HEK293 (cell line): ENCODE measurements around the gene CLTC.
A peak's percentile ranks its signal among the peaks of the same experiment; 100 is the strongest.

Experiments
- CTCF ChIA-PET: fragments of 350-600 bp; formaldehyde crosslinking; extraction: SDS; loops from one replicate; lab custom pipeline; 2021; ENCODE audit warnings: antibody characterized with exemption; lab: Yijun Ruan, JAX
- POLR2A ChIA-PET: fragments of 300-600 bp; formaldehyde crosslinking; extraction: SDS; loops from one replicate; lab custom pipeline; 2020; ENCODE audit warnings: antibody characterized with exemption, inconsistent platforms; lab: Yijun Ruan, JAX
- H3K27ac ChIP-seq: fragments of 200-500 bp; sonication (Bioruptor generic); 2 replicates; pipeline ENCODE4 v1.5.1; 2014; ENCODE audit warnings: low read depth, low read length, control low read depth, inconsistent platforms; ENCODE audit errors: extremely low read depth
- H3K36me3 ChIP-seq, 2 experiments: fragments of 200-500 bp in 1 of 2; sonication (Bioruptor generic) in 1 of 2; 1 replicate in 1 of 2; 2 replicates in 1 of 2; pipeline ENCODE4 v1.5.1; 2014 to 2017; ENCODE audit warnings: inconsistent platforms in 2 of 2, low read length in 2 of 2; ENCODE audit not compliant: control insufficient read depth in 2 of 2, insufficient read depth in 1 of 2
- H3K4me1 ChIP-seq: fragments of 200-500 bp; sonication (Bioruptor generic); 2 replicates; pipeline ENCODE4 v1.5.1; 2014; ENCODE audit warnings: mild to moderate bottlenecking, low read length, inconsistent platforms; ENCODE audit not compliant: control insufficient read depth, insufficient read depth
- H3K4me3 ChIP-seq: 2 replicates; pipeline ENCODE4 v1.5.1; 2011; ENCODE audit warnings: low read depth, mild to moderate bottlenecking, control low read depth, low read length, moderate library complexity
- H3K9me3 ChIP-seq: fragments of 200-500 bp; sonication (Bioruptor generic); 2 replicates; pipeline ENCODE4 v1.5.1; 2014; ENCODE audit warnings: low read depth, low read length, inconsistent platforms; ENCODE audit not compliant: control insufficient read depth, insufficient read depth
- BCL11A ChIP-seq: fragments of 450-650 bp; formaldehyde crosslinking; IDR thresholded peaks from 2 replicates; pipeline ENCODE4 v1.5.1; 2016; ENCODE audit warnings: low read depth, missing biosample characterization, missing genetic modification characterization
- GFI1B ChIP-seq: fragments of 450-650 bp; formaldehyde crosslinking; IDR thresholded peaks from 2 replicates; pipeline ENCODE4 v1.5.1; 2016; ENCODE audit warnings: missing biosample characterization, missing genetic modification characterization
- HOXA7 ChIP-seq: sonication (generic); formaldehyde crosslinking; IDR thresholded peaks from 2 replicates; pipeline ENCODE4 v1.8.1; 2022; ENCODE audit warnings: missing genetic modification reagents, borderline replicate concordance
- MZF1 ChIP-seq: fragments of 450-650 bp; formaldehyde crosslinking; IDR thresholded peaks from 2 replicates; pipeline ENCODE4 v1.5.1; 2017; ENCODE audit warnings: missing biosample characterization, missing genetic modification characterization, borderline replicate concordance
- OSR2 ChIP-seq: fragments of 450-650 bp; formaldehyde crosslinking; IDR thresholded peaks from 2 replicates; pipeline ENCODE4 v1.5.1; 2016; ENCODE audit warnings: missing biosample characterization, missing genetic modification characterization
- OVOL3 ChIP-seq: fragments of 450-650 bp; formaldehyde crosslinking; IDR thresholded peaks from 2 replicates; pipeline ENCODE4 v1.5.1; 2016; ENCODE audit warnings: missing biosample characterization, missing genetic modification characterization
- SCRT2 ChIP-seq: fragments of 450-650 bp; formaldehyde crosslinking; IDR thresholded peaks from 2 replicates; pipeline ENCODE4 v1.5.1; 2016; ENCODE audit warnings: missing biosample characterization, missing genetic modification characterization
- TRIM28 ChIP-seq: IDR thresholded peaks from 2 replicates; pipeline ENCODE4 v1.6.1; 2011; ENCODE audit warnings: low read length, control low read depth, borderline replicate concordance
- WT1 ChIP-seq: fragments of 450-650 bp; formaldehyde crosslinking; IDR thresholded peaks from 2 replicates; pipeline ENCODE4 v1.5.1; 2016; ENCODE audit warnings: missing biosample characterization, missing genetic modification characterization
- ZBTB1 ChIP-seq: fragments of 450-650 bp; formaldehyde crosslinking; IDR thresholded peaks from 2 replicates; pipeline ENCODE4 v1.5.1; 2016; ENCODE audit warnings: missing biosample characterization, missing genetic modification characterization
- ZBTB17 ChIP-seq: fragments of 450-650 bp; formaldehyde crosslinking; IDR thresholded peaks from 2 replicates; pipeline ENCODE4 v1.5.1; 2016; ENCODE audit warnings: missing biosample characterization, missing genetic modification characterization
- ZNF501 ChIP-seq: fragments of 450-650 bp; formaldehyde crosslinking; IDR thresholded peaks from 2 replicates; pipeline ENCODE4 v1.5.1; 2016; ENCODE audit warnings: missing biosample characterization, missing genetic modification characterization
- ZNF549 ChIP-seq: fragments of 450-650 bp; IDR thresholded peaks from 2 replicates; pipeline ENCODE4 v1.5.1; 2018; ENCODE audit warnings: missing biosample characterization, missing genetic modification characterization, mild to moderate bottlenecking, inconsistent platforms, moderate library complexity
- ZNF558 ChIP-seq: fragments of 450-650 bp; formaldehyde crosslinking; IDR thresholded peaks from 2 replicates; pipeline ENCODE4 v1.5.1; 2016; ENCODE audit warnings: missing biosample characterization, missing genetic modification characterization
- ZNF623 ChIP-seq: fragments of 450-650 bp; formaldehyde crosslinking; IDR thresholded peaks from 2 replicates; pipeline ENCODE4 v1.5.1; 2016; ENCODE audit warnings: missing biosample characterization, missing genetic modification characterization
- ZNF843 ChIP-seq: fragments of 450-650 bp; formaldehyde crosslinking; IDR thresholded peaks from 2 replicates; pipeline ENCODE4 v1.5.1; 2016; ENCODE audit warnings: missing biosample characterization, missing genetic modification characterization
- ZXDB ChIP-seq: fragments of 450-650 bp; formaldehyde crosslinking; IDR thresholded peaks from 2 replicates; pipeline ENCODE4 v1.5.1; 2016; ENCODE audit warnings: missing biosample characterization, missing genetic modification characterization
- TF ChIP-seq, protein P1 (sequence below): fragments of 450-650 bp; formaldehyde crosslinking; IDR thresholded peaks from 2 replicates; pipeline ENCODE4 v1.5.1; 2016; ENCODE audit warnings: missing biosample characterization, missing genetic modification characterization
- TF ChIP-seq, protein P2 (sequence below): sonication (generic); formaldehyde crosslinking; IDR thresholded peaks from 2 replicates; pipeline ENCODE4 v1.8.1; 2022; ENCODE audit warnings: mild to moderate bottlenecking, moderate library complexity, missing genetic modification reagents
- TF ChIP-seq, protein P3 (sequence below): fragments of 450-650 bp; IDR thresholded peaks from 2 replicates; pipeline ENCODE4 v1.5.1; 2018; ENCODE audit warnings: missing biosample characterization, mild to moderate bottlenecking, missing genetic modification characterization
- TF ChIP-seq, protein P4 (sequence below): fragments of 450-650 bp; formaldehyde crosslinking; IDR thresholded peaks from 2 replicates; pipeline ENCODE4 v1.5.1; 2016; ENCODE audit warnings: missing biosample characterization, missing genetic modification characterization, borderline replicate concordance
- TF ChIP-seq, protein P5 (sequence below): fragments of 450-650 bp; formaldehyde crosslinking; IDR thresholded peaks from 2 replicates; pipeline ENCODE4 v1.5.0; 2017; ENCODE audit warnings: missing biosample characterization, missing genetic modification characterization, borderline replicate concordance
- TF ChIP-seq, protein P6 (sequence below): fragments of 450-650 bp; formaldehyde crosslinking; IDR thresholded peaks from 2 replicates; pipeline ENCODE4 v1.5.1; 2017; ENCODE audit warnings: missing biosample characterization, missing genetic modification characterization
- TF ChIP-seq, protein P7 (sequence below): fragments of 450-650 bp; formaldehyde crosslinking; IDR thresholded peaks from 2 replicates; pipeline ENCODE4 v1.5.1; 2016; ENCODE audit warnings: missing biosample characterization, missing genetic modification characterization, borderline replicate concordance

CLTC gene

DNA sequence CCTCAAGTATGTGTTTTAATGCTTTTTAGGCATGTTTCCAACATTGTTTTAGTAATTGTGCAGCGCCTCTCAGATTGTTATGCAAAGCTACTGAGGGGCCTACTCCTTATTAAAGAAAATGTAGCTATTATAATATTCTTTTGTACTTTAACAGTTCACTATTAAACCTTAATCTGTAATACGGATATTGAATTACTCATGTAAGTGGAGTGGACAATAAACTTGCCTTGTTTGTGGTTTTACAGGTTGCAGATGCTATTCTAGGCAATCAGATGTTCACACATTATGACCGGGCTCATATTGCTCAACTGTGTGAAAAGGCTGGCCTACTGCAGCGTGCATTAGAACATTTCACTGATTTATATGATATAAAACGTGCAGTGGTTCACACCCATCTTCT is 46.5 kb downstream of the CLTC start:
- Histone ChIP-seq H3K4me3 (no peak overlapping the region), H3K27ac (no peak overlapping the region), H3K36me3 (peaks cover 91 to 97% of the 10 kb centered on the region in 2 experiments), H3K4me1 (no peaks in the 10 kb centered on the region), H3K9me3 (no peaks in the 10 kb centered on the region)
- POLR2A ChIA-PET: no interaction called here
- CTCF ChIA-PET: no interaction called here
- TF ChIP-seq, protein P1, sequence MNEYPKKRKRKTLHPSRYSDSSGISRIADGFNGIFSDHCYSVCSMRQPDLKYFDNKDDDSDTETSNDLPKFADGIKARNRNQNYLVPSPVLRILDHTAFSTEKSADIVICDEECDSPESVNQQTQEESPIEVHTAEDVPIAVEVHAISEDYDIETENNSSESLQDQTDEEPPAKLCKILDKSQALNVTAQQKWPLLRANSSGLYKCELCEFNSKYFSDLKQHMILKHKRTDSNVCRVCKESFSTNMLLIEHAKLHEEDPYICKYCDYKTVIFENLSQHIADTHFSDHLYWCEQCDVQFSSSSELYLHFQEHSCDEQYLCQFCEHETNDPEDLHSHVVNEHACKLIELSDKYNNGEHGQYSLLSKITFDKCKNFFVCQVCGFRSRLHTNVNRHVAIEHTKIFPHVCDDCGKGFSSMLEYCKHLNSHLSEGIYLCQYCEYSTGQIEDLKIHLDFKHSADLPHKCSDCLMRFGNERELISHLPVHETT: no peak
- TF ChIP-seq, protein P2, sequence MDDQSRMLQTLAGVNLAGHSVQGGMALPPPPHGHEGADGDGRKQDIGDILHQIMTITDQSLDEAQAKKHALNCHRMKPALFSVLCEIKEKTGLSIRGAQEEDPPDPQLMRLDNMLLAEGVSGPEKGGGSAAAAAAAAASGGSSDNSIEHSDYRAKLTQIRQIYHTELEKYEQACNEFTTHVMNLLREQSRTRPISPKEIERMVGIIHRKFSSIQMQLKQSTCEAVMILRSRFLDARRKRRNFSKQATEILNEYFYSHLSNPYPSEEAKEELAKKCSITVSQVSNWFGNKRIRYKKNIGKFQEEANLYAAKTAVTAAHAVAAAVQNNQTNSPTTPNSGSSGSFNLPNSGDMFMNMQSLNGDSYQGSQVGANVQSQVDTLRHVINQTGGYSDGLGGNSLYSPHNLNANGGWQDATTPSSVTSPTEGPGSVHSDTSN: no peak
- TF ChIP-seq MZF1 (no peak), ZNF558 (no peak), ZXDB (peak; percentile 63), ZNF501 (tag by site-specific recombination) (peak; percentile 40; the same call in 1 of the 2 replicates), HOXA7 (CRISPR knock-in tag) (no peak), BCL11A (tag by site-specific recombination) (0 out of 2 replicates have a peak, but pooled peaks have one; percentile 30), ZBTB1 (no peak), OVOL3 (0 out of 2 replicates have a peak, but pooled peaks have one; percentile 61), ZBTB17 (tag by site-specific recombination) (peak; percentile 34; the same call in 1 of the 2 replicates), ZNF623 (tag by site-specific recombination) (no peak), WT1 (tag by site-specific recombination) (peak; percentile 48; the same call in 1 of the 2 replicates), TRIM28 (no peak), GFI1B (no peak), ZNF843 (tag by site-specific recombination) (peak; percentile 89), SCRT2 (tag by site-specific recombination) (peak; percentile 47), ZNF549 (tag by site-specific recombination) (peak; percentile 80), OSR2 (tag by site-specific recombination) (peak; percentile 95)
- TF ChIP-seq, protein P3, sequence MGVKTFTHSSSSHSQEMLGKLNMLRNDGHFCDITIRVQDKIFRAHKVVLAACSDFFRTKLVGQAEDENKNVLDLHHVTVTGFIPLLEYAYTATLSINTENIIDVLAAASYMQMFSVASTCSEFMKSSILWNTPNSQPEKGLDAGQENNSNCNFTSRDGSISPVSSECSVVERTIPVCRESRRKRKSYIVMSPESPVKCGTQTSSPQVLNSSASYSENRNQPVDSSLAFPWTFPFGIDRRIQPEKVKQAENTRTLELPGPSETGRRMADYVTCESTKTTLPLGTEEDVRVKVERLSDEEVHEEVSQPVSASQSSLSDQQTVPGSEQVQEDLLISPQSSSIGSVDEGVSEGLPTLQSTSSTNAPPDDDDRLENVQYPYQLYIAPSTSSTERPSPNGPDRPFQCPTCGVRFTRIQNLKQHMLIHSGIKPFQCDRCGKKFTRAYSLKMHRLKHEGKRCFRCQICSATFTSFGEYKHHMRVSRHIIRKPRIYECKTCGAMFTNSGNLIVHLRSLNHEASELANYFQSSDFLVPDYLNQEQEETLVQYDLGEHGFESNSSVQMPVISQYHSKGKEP (tag by site-specific recombination): peak; percentile 93
- TF ChIP-seq, protein P4, sequence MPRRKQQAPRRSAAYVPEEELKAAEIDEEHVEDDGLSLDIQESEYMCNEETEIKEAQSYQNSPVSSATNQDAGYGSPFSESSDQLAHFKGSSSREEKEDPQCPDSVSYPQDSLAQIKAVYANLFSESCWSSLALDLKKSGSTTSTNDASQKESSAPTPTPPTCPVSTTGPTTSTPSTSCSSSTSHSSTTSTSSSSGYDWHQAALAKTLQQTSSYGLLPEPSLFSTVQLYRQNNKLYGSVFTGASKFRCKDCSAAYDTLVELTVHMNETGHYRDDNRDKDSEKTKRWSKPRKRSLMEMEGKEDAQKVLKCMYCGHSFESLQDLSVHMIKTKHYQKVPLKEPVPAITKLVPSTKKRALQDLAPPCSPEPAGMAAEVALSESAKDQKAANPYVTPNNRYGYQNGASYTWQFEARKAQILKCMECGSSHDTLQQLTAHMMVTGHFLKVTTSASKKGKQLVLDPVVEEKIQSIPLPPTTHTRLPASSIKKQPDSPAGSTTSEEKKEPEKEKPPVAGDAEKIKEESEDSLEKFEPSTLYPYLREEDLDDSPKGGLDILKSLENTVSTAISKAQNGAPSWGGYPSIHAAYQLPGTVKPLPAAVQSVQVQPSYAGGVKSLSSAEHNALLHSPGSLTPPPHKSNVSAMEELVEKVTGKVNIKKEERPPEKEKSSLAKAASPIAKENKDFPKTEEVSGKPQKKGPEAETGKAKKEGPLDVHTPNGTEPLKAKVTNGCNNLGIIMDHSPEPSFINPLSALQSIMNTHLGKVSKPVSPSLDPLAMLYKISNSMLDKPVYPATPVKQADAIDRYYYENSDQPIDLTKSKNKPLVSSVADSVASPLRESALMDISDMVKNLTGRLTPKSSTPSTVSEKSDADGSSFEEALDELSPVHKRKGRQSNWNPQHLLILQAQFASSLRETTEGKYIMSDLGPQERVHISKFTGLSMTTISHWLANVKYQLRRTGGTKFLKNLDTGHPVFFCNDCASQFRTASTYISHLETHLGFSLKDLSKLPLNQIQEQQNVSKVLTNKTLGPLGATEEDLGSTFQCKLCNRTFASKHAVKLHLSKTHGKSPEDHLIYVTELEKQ: 0 out of 2 replicates have a peak, but pooled peaks have one; percentile 63
- TF ChIP-seq, protein P5, sequence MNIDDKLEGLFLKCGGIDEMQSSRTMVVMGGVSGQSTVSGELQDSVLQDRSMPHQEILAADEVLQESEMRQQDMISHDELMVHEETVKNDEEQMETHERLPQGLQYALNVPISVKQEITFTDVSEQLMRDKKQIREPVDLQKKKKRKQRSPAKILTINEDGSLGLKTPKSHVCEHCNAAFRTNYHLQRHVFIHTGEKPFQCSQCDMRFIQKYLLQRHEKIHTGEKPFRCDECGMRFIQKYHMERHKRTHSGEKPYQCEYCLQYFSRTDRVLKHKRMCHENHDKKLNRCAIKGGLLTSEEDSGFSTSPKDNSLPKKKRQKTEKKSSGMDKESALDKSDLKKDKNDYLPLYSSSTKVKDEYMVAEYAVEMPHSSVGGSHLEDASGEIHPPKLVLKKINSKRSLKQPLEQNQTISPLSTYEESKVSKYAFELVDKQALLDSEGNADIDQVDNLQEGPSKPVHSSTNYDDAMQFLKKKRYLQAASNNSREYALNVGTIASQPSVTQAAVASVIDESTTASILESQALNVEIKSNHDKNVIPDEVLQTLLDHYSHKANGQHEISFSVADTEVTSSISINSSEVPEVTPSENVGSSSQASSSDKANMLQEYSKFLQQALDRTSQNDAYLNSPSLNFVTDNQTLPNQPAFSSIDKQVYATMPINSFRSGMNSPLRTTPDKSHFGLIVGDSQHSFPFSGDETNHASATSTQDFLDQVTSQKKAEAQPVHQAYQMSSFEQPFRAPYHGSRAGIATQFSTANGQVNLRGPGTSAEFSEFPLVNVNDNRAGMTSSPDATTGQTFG (tag by site-specific recombination): no peak
- TF ChIP-seq, protein P6, sequence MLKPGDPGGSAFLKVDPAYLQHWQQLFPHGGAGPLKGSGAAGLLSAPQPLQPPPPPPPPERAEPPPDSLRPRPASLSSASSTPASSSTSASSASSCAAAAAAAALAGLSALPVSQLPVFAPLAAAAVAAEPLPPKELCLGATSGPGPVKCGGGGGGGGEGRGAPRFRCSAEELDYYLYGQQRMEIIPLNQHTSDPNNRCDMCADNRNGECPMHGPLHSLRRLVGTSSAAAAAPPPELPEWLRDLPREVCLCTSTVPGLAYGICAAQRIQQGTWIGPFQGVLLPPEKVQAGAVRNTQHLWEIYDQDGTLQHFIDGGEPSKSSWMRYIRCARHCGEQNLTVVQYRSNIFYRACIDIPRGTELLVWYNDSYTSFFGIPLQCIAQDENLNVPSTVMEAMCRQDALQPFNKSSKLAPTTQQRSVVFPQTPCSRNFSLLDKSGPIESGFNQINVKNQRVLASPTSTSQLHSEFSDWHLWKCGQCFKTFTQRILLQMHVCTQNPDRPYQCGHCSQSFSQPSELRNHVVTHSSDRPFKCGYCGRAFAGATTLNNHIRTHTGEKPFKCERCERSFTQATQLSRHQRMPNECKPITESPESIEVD: peak; percentile 99
- TF ChIP-seq, protein P7, sequence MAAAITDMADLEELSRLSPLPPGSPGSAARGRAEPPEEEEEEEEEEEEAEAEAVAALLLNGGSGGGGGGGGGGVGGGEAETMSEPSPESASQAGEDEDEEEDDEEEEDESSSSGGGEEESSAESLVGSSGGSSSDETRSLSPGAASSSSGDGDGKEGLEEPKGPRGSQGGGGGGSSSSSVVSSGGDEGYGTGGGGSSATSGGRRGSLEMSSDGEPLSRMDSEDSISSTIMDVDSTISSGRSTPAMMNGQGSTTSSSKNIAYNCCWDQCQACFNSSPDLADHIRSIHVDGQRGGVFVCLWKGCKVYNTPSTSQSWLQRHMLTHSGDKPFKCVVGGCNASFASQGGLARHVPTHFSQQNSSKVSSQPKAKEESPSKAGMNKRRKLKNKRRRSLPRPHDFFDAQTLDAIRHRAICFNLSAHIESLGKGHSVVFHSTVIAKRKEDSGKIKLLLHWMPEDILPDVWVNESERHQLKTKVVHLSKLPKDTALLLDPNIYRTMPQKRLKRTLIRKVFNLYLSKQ: no peak
